CD4-positive, alpha-beta T cell (primary cell): ENCODE data around the gene TET2. TPM values are rescaled to one million over a fixed set of nuclear protein-coding genes. Genes with fewer than 3 reads are reported as not detected.

Experiments
- ATAC-seq: fragments of 200-7000 bp; cut with Tn5 transposase; one replicate; pipeline ENCODE4 v1.10.0; 2022; ENCODE audit warnings: mild to moderate bottlenecking; ENCODE audit not compliant: poor library complexity
- CTCF ChIA-PET: fragments of 350-600 bp; sonication (Branson Sonifier 250); formaldehyde crosslinking; loops from one replicate; lab custom pipeline; 2021; ENCODE audit warnings: antibody characterized with exemption, inconsistent platforms; lab: Charles Lee
- POLR2A ChIA-PET: fragments of 350-600 bp; sonication (Branson Sonifier 250); formaldehyde crosslinking; loops from one replicate; lab custom pipeline; 2021; ENCODE audit warnings: antibody characterized with exemption, inconsistent platforms; lab: Charles Lee
- DNase-seq, 14 experiments: peaks; one replicate each; pipeline ENCODE4 v3.0.0-alpha.2; 2013 to 2020; ENCODE audit warnings: mixed read lengths in 2 of 14
- H3K27ac ChIP-seq, 2 donors: one replicate each; pipeline versions ENCODE4 v1.5.1 to v1.7.0; 2013; ENCODE audit warnings: low read length in 2 of 2, low read depth in 1 of 2, mild to moderate bottlenecking in 1 of 2
- H3K27me3 ChIP-seq, 2 experiments: 1 replicate in 1 of 2; 2 replicates in 1 of 2; pipeline versions ENCODE4 v1.6.1 to v1.7.0; 2013; ENCODE audit warnings: low read length in 2 of 2, control low read depth in 1 of 2, mild to moderate bottlenecking in 1 of 2, moderate library complexity in 1 of 2; ENCODE audit not compliant: insufficient read depth in 2 of 2, control insufficient read depth in 1 of 2
- H3K36me3 ChIP-seq: one replicate; pipeline ENCODE4 v1.6.1; 2013; ENCODE audit warnings: low read length, control low read depth; ENCODE audit not compliant: insufficient read depth
- H3K4me1 ChIP-seq: one replicate; pipeline ENCODE4 v1.6.1; 2013; ENCODE audit warnings: low read length, control low read depth; ENCODE audit not compliant: insufficient read depth
- H3K4me3 ChIP-seq: one replicate; pipeline ENCODE4 v1.5.1; 2013; ENCODE audit warnings: mild to moderate bottlenecking, low read length, moderate library complexity
- H3K9me3 ChIP-seq, 2 experiments: 1 replicate in 1 of 2; 2 replicates in 1 of 2; pipeline versions ENCODE4 v1.6.1 to v1.7.0; 2013; ENCODE audit warnings: low read length in 2 of 2, mild to moderate bottlenecking in 2 of 2, control low read depth in 1 of 2, moderate library complexity in 1 of 2; ENCODE audit not compliant: control insufficient read depth in 1 of 2, insufficient read depth in 1 of 2
- H3K27ac Mint-ChIP-seq: one replicate; pipeline ENCODE4 v1.8.0; 2020; ENCODE audit warnings: mixed read lengths
- H3K27me3 Mint-ChIP-seq: one replicate; pipeline ENCODE4 v1.8.0; 2021; ENCODE audit warnings: mixed read lengths
- H3K36me3 Mint-ChIP-seq: one replicate; pipeline ENCODE4 v1.8.0; 2021; ENCODE audit warnings: low read depth, mixed read lengths
- H3K4me1 Mint-ChIP-seq: one replicate; pipeline ENCODE4 v1.8.0; 2021; ENCODE audit warnings: low read depth, mixed read lengths
- H3K4me3 Mint-ChIP-seq: one replicate; pipeline ENCODE4 v1.8.0; 2020; ENCODE audit warnings: mild to moderate bottlenecking, mixed read lengths
- H3K9me3 Mint-ChIP-seq: one replicate; pipeline ENCODE4 v1.8.0; 2020; ENCODE audit warnings: mixed read lengths
- intact Hi-C, 2 experiments: fragments of 100-400 bp; cut with DNase I in 1 of 2; cut with micrococcal nuclease in 1 of 2; formaldehyde crosslinking; loops; one replicate each; pipeline versions ENCODE4 v1.15.1 to v1.9.0; 2023 to 2025; cut with DNase I, micrococcal nuclease
- total RNA-seq, 174 experiments: library from RNA in 2 of 174; stranded (reverse) in 2 of 174; gene quantifications; one replicate each; pipeline ENCODE4 v1.2.3 and lab custom pipeline; 2021 to 2026
- TF ChIP-seq, protein P1 (sequence below): fragments of 200-600 bp; IDR thresholded peaks from one replicate; pipeline ENCODE4 v1.8.0; 2022; ENCODE audit warnings: antibody characterized with exemption, mild to moderate bottlenecking

Gene TET2
- total RNA-seq, 2 experiments from 2014 or later: 31.0 to 32.0 TPM

DNA sequence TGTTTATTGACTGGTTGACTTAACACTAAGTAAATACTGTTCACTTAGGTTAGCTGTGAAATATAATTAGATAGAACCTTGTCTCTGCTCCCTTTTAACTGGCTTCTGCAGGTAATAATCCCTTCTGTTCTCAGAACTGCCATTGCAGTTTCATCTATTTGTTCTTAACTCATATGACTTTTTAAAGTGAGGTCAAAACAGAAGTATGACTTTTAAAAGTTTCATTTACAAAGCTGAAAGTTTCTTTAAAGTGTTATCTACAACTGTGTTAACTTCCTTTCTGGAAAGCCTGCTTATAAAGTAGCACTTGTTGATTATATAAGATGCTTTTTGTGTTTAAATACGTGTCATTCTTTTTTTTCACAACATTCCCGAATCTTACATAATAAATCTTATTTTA is 127.4 kb downstream of the TET2 start:
- Histone ChIP-seq H3K4me1 (no peaks in the 10 kb centered on the region), H3K27me3 (no peaks in the 10 kb centered on the region), H3K4me3 (no peak overlapping the region), H3K9me3 (no peaks in the 10 kb centered on the region), H3K36me3 (peaks cover 50% of the 10 kb centered on the region), H3K27ac (no peak overlapping the region)
- H3K9me3 Mint-ChIP-seq: no peaks in the 10 kb centered on the region
- DNase-seq: no peak
- peaks cover 80% of the 10 kb centered on the region for H3K36me3 Mint-ChIP-seq
- POLR2A ChIA-PET: no interaction called here
- no peak overlapping the region for H3K27ac Mint-ChIP-seq
- intact Hi-C loops: no loop called here
- no peak for ATAC-seq
- H3K27me3 Mint-ChIP-seq: no peaks in the 10 kb centered on the region
- CTCF ChIA-PET: no interaction called here
- TF ChIP-seq, protein P1, sequence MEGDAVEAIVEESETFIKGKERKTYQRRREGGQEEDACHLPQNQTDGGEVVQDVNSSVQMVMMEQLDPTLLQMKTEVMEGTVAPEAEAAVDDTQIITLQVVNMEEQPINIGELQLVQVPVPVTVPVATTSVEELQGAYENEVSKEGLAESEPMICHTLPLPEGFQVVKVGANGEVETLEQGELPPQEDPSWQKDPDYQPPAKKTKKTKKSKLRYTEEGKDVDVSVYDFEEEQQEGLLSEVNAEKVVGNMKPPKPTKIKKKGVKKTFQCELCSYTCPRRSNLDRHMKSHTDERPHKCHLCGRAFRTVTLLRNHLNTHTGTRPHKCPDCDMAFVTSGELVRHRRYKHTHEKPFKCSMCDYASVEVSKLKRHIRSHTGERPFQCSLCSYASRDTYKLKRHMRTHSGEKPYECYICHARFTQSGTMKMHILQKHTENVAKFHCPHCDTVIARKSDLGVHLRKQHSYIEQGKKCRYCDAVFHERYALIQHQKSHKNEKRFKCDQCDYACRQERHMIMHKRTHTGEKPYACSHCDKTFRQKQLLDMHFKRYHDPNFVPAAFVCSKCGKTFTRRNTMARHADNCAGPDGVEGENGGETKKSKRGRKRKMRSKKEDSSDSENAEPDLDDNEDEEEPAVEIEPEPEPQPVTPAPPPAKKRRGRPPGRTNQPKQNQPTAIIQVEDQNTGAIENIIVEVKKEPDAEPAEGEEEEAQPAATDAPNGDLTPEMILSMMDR: no peak
- no peak overlapping the region for H3K4me3 Mint-ChIP-seq
- peaks cover 9% of the 10 kb centered on the region for H3K4me1 Mint-ChIP-seq

DNA sequence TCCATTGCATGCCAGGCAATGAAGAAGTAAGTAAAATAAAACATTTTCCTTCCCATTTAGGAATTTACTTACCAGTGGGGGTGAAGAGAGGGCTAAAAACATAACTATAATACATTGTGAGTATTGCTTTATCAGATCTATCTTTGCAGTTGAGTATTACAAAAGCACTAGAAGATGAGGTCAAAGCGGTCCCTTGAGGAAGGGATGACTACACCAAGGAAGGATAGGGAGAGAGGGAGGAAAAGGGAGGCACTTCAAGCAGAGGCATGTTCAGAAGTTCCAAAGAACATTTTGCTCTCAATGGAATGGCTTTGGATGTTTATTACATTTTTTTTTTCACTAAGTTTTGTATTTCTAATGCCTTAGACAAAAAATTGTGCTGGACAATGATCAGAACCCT is 127.8 kb downstream of the TET2 start:
- ATAC-seq (no peak), DNase-seq (no peak)
- ChIA-PET POLR2A (no interaction called here), CTCF (no interaction called here)
- no peak overlapping the region for H3K27ac ChIP-seq
- Mint-ChIP-seq H3K4me1 (peaks cover 9% of the 10 kb centered on the region), H3K9me3 (no peaks in the 10 kb centered on the region), H3K36me3 (peaks cover 76% of the 10 kb centered on the region), H3K27me3 (no peaks in the 10 kb centered on the region), H3K4me3 (no peak overlapping the region), H3K27ac (no peak overlapping the region)
- H3K4me3 ChIP-seq: no peak overlapping the region
- intact Hi-C loops: no loop called here
- no peaks in the 10 kb centered on the region for H3K9me3 ChIP-seq
- peaks cover 48% of the 10 kb centered on the region for H3K36me3 ChIP-seq
- TF ChIP-seq, protein P1: no peak
- H3K4me1 ChIP-seq: no peaks in the 10 kb centered on the region
- H3K27me3 ChIP-seq: no peaks in the 10 kb centered on the region

DNA sequence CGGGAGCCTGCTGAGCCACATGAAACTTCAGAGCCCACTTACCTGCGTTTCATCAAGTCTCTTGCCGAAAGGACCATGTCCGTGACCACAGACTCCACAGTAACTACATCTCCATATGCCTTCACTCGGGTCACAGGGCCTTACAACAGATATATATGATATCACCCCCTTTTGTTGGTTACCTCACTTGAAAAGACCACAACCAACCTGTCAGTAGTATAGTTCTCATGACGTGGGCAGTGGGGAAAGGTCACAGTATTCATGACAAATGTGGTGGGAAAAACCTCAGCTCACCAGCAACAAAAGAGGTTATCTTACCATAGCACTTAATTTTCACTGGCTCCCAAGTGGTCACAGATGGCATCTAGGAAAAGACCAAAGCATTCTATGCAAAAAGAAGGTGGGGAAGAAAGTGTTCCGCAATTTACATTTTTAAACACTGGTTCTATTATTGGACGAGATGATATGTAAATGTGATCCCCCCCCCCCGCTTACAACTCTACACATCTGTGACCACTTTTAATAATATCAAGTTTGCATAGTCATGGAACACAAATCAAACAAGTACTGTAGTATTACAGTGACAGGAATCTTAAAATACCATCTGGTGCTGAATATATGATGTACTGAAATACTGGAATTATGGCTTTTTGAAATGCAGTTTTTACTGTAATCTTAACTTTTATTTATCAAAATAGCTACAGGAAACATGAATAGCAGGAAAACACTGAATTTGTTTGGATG is 129.9 kb downstream of the TET2 start:
- H3K36me3 ChIP-seq: peaks cover 36% of the 10 kb centered on the region
- TF ChIP-seq, protein P1: no peak
- intact Hi-C loops: no loop called here
- Mint-ChIP-seq H3K4me3 (no peak overlapping the region), H3K4me1 (peaks cover 4% of the 10 kb centered on the region), H3K27ac (no peak overlapping the region), H3K27me3 (no peaks in the 10 kb centered on the region), H3K36me3 (peaks cover 55% of the 10 kb centered on the region), H3K9me3 (no peaks in the 10 kb centered on the region)
- ChIA-PET CTCF (no interaction called here), POLR2A (interaction anchor here (0.9 kb wide), 1 partner anchor 198 kb away, joined by 3 read pairs; the partner anchor contains the start of gene PPA2)
- no peak for ATAC-seq
- no peak for DNase-seq
- H3K9me3 ChIP-seq: no peaks in the 10 kb centered on the region
- no peak overlapping the region for H3K4me3 ChIP-seq
- H3K4me1 ChIP-seq: no peaks in the 10 kb centered on the region
- no peak overlapping the region for H3K27ac ChIP-seq
- H3K27me3 ChIP-seq: no peaks in the 10 kb centered on the region
